ENCODE data around the gene IGF2BP2.

- TF ChIP-seq CTCF (IDR thresholded peaks at IDR 0.05) (no peak), POLR2A (IDR thresholded peaks at IDR 0.05) (no peak)
These were observed 59.9 kb downstream of the IGF2BP2 start for GRCh38 chr3:185764980-185765370.

Data from testis (tissue), 2 donors.